HepG2 (cell line): ENCODE results near the gene GRID1. TPM values are rescaled to one million over a fixed set of nuclear protein-coding genes. Genes with fewer than 3 reads are reported as not detected.

Experiments
- ATAC-seq: fragments of 200-7000 bp; cut with Tn5 transposase; 3 replicates; pipeline ENCODE4 v1.9.1; 2020; ENCODE audit warnings: mild to moderate bottlenecking, moderate library complexity
- BruUV-seq: library from RNA; stranded (reverse); fragments of 400-500 nt; replicated peaks from 2 replicates; lab custom pipeline; 2021; lab: Mats Ljungman, UMichigan
- CTCF ChIA-PET: fragments of 300-600 bp; formaldehyde crosslinking; extraction: SDS; loops from one replicate; lab custom pipeline; 2021; ENCODE audit warnings: low total read pairs, inconsistent platforms, low intra/inter-chr PET ratio; lab: Yijun Ruan, JAX
- POLR2A ChIA-PET: fragments of 350-600 bp; sonication (Branson Sonifier 250); formaldehyde crosslinking; loops from one replicate; lab custom pipeline; 2020; ENCODE audit warnings: antibody characterized with exemption, inconsistent platforms; lab: Yijun Ruan, JAX
- DNase-seq: peaks from one replicate; pipeline ENCODE4 v3.0.0-alpha.2; 2015; ENCODE audit warnings: low spot score
- FAIRE-seq: peaks from 3 replicates; lab custom pipeline; 2011; peaks lifted over from hg19 to GRCh38; lab: Jason Lieb, UNC
- H2AFZ ChIP-seq: one replicate; pipeline ENCODE4 v1.6.1; 2011; ENCODE audit warnings: low read length, inconsistent platforms
- H3K27ac ChIP-seq: fragments of 300-600 bp; 3 replicates; pipeline ENCODE4 v1.8.0; 2011; ENCODE audit warnings: mixed run types, mild to moderate bottlenecking, mixed read lengths, low read length, inconsistent platforms; ENCODE audit not compliant: insufficient read depth; ENCODE audit errors: extremely low read length
- H3K27me3 ChIP-seq, 2 experiments: fragments of 200-600 bp in 1 of 2; 2 replicates in 1 of 2; 3 replicates in 1 of 2; pipeline versions ENCODE4 v1.6.0 to v1.8.0; 2011; ENCODE audit warnings: low read length in 2 of 2, mild to moderate bottlenecking in 2 of 2, moderate library complexity in 2 of 2, inconsistent platforms in 1 of 2; ENCODE audit not compliant: insufficient read depth in 2 of 2, control insufficient read depth in 1 of 2
- H3K36me3 ChIP-seq, 2 experiments: fragments of 200-600 bp in 1 of 2; replicated peaks in 1 of 2; 2 replicates in 1 of 2; 3 replicates in 1 of 2; pipeline versions ENCODE4 v1.5.1 to v1.8.0; 2011; ENCODE audit warnings: low read length in 2 of 2, inconsistent platforms in 1 of 2; ENCODE audit not compliant: insufficient read depth in 2 of 2, control insufficient read depth in 1 of 2
- H3K4me1 ChIP-seq: 2 replicates; pipeline ENCODE4 v1.5.1; 2012; ENCODE audit warnings: low read length, inconsistent platforms; ENCODE audit not compliant: insufficient read depth
- H3K4me2 ChIP-seq: 2 replicates; pipeline ENCODE4 v1.6.0; 2011; ENCODE audit warnings: low read depth, low read length, inconsistent platforms
- H3K4me3 ChIP-seq, 3 experiments: fragments of 200-600 bp in 1 of 3; sonication (generic), shearing (Covaris generic) in 1 of 3; replicated peaks in 1 of 3; 2 replicates each; pipeline ENCODE4 v1.5.1; 2011 to 2016; ENCODE audit warnings: low read length in 3 of 3, inconsistent platforms in 2 of 3, low read depth in 2 of 3, mild to moderate bottlenecking in 2 of 3, control low read depth in 1 of 3, mixed read lengths in 1 of 3; ENCODE audit not compliant: insufficient read depth in 1 of 3
- H3K79me2 ChIP-seq: one replicate; pipeline ENCODE4 v1.6.1; 2011; ENCODE audit warnings: low read length, inconsistent platforms; ENCODE audit not compliant: insufficient read depth
- H3K9ac ChIP-seq: 2 replicates; pipeline ENCODE4 v1.6.0; 2011; ENCODE audit warnings: mild to moderate bottlenecking, low read depth, low read length, inconsistent platforms; ENCODE audit not compliant: insufficient read depth
- H3K9me3 ChIP-seq: 2 replicates; pipeline ENCODE4 v1.5.1; 2012; ENCODE audit warnings: mild to moderate bottlenecking, low read length
- H4K20me1 ChIP-seq: 2 replicates; pipeline ENCODE4 v1.6.0; 2011; ENCODE audit warnings: inconsistent platforms, mild to moderate bottlenecking, low read length, moderate library complexity; ENCODE audit not compliant: insufficient read depth
- BHLHE40 ChIP-seq: IDR thresholded peaks from 2 replicates; pipeline ENCODE4 v1.6.1; 2011; ENCODE audit warnings: low read length, improper control_type of control experiment
- CENPBD1 ChIP-seq: sonication (generic); formaldehyde crosslinking; IDR thresholded peaks from 2 replicates; pipeline ENCODE4 v1.8.0; 2022; ENCODE audit warnings: missing genetic modification reagents, low read depth, mild to moderate bottlenecking, borderline replicate concordance
- ETV6 ChIP-seq: sonication (generic); formaldehyde crosslinking; conservative IDR thresholded peaks from 2 replicates; pipeline ENCODE4 v1.4.0; 2020; ENCODE audit warnings: missing genetic modification reagents
- NPAS2 ChIP-seq: sonication (generic); formaldehyde crosslinking; IDR thresholded peaks from 2 replicates; pipeline ENCODE4 v1.8.0; 2022; ENCODE audit warnings: mild to moderate bottlenecking, missing genetic modification reagents, borderline replicate concordance
- NR2F6 ChIP-seq, 2 experiments: IDR thresholded peaks; 2 replicates each; pipeline ENCODE4 v1.6.1; 2016; ENCODE audit warnings: antibody characterized with exemption in 1 of 2, mild to moderate bottlenecking in 1 of 2
- POLR2G ChIP-seq: fragments of 200-400 bp; formaldehyde crosslinking; IDR thresholded peaks from 2 replicates; pipeline ENCODE4 v1.6.1; 2018; ENCODE audit warnings: mild to moderate bottlenecking, low read depth, low read length, moderate library complexity
- RNF2 ChIP-seq: fragments of 450-650 bp; conservative IDR thresholded peaks from 2 replicates; pipeline ENCODE4 v1.6.1; 2016; ENCODE audit warnings: low read depth
- SRF ChIP-seq: IDR thresholded peaks from 2 replicates; pipeline ENCODE4 v1.6.1; 2011; ENCODE audit warnings: mild to moderate bottlenecking, low read depth, low read length, moderate library complexity
- TARDBP ChIP-seq: sonication (generic); formaldehyde crosslinking; IDR thresholded peaks from 2 replicates; pipeline ENCODE4 v1.8.0; 2022; ENCODE audit warnings: mild to moderate bottlenecking, missing genetic modification reagents
- TBP ChIP-seq: sonication (generic); formaldehyde crosslinking; IDR thresholded peaks from 2 replicates; pipeline ENCODE4 v1.5.0; 2020; ENCODE audit warnings: missing genetic modification reagents
- ZC3H13 ChIP-seq: sonication (generic); formaldehyde crosslinking; IDR thresholded peaks from 2 replicates; pipeline ENCODE4 v1.8.1; 2023; ENCODE audit warnings: mild to moderate bottlenecking, missing genetic modification reagents, moderate library complexity
- ZFP90 ChIP-seq: sonication (generic); formaldehyde crosslinking; IDR thresholded peaks from 2 replicates; pipeline ENCODE4 v1.8.0; 2022; ENCODE audit warnings: missing genetic modification reagents, mild to moderate bottlenecking, inconsistent platforms, borderline replicate concordance
- ZNF263 ChIP-seq: sonication (generic); formaldehyde crosslinking; IDR thresholded peaks from 2 replicates; pipeline ENCODE4 v1.4.0; 2020; ENCODE audit warnings: missing genetic modification reagents
- ZNF530 ChIP-seq: sonication (generic); formaldehyde crosslinking; IDR thresholded peaks from 2 replicates; pipeline ENCODE4 v1.5.0; 2020; ENCODE audit warnings: low read depth, mild to moderate bottlenecking, missing genetic modification reagents
- ZNF564 ChIP-seq: sonication (generic); formaldehyde crosslinking; IDR thresholded peaks from 2 replicates; pipeline ENCODE4 v1.8.1; 2023; ENCODE audit warnings: mild to moderate bottlenecking, missing genetic modification reagents
- ZNF580 ChIP-seq: IDR thresholded peaks from 2 replicates; pipeline ENCODE4 v1.6.1; 2016; ENCODE audit warnings: low read depth, borderline replicate concordance
- ZNF629 ChIP-seq: sonication (generic); formaldehyde crosslinking; conservative IDR thresholded peaks from 2 replicates; pipeline ENCODE4 v1.5.0; 2020; ENCODE audit warnings: missing genetic modification reagents
- ZNF652 ChIP-seq: IDR thresholded peaks from 2 replicates; pipeline ENCODE4 v1.6.1; 2016; ENCODE audit warnings: low read depth, borderline replicate concordance
- WGBS: methylation state at CpG from one replicate; pipeline ENCODE4 v1.1.6; 2017; ENCODE audit warnings: low lambda C conversion rate; 5-methylcytosine and 5-hydroxymethylcytosine counted together
- in situ Hi-C: cut with HindIII; loops from 2 replicates; pipeline ENCODE4 v1.10.0; 2017; ENCODE audit warnings: low pct_unique_long_range_greater_than_20kb; ENCODE audit not compliant: extremely low pct_ligation_motif_present
- intact Hi-C: fragments of 100-400 bp; cut with micrococcal nuclease; formaldehyde crosslinking; loops from one replicate; pipeline ENCODE4 v1.10.0; 2022; ENCODE audit not compliant: unreplicated experiment
- polyA plus RNA-seq, 8 experiments: library from polyadenylated mRNA; depleted of rRNA in 3 of 8; stranded (reverse) in 7 of 8; unstranded in 1 of 8; fragments of >200 nt; fragmentation: Illumina TruSeq in 4 of 8; extraction: Trizol in 4 of 8; gene quantifications; 2 replicates each; pipeline versions ENCODE4 v1.2.1 to v1.2.3, GENCODE V29; 2011 to 2016; ENCODE audit warnings: low read depth in 4 of 8, missing spikeins in 1 of 8, mixed read lengths in 1 of 8; ENCODE audit not compliant: insufficient read depth in 1 of 8
- total RNA-seq, 5 experiments: library from RNA; depleted of rRNA; stranded (reverse); fragments of >200 nt; fragmentation: Illumina TruSeq; extraction: Trizol; gene quantifications; 2 replicates each; pipeline ENCODE4 v1.2.3, GENCODE V29; 2016; ENCODE audit warnings: low read depth in 1 of 5
- TF ChIP-seq, protein P1 (sequence below): sonication (generic); formaldehyde crosslinking; IDR thresholded peaks from 2 replicates; pipeline ENCODE4 v1.4.0; 2020; ENCODE audit warnings: missing genetic modification reagents, borderline replicate concordance
- TF ChIP-seq, protein P2 (sequence below): sonication (generic); formaldehyde crosslinking; IDR thresholded peaks from 2 replicates; pipeline ENCODE4 v1.8.1; 2023; ENCODE audit warnings: missing genetic modification reagents, mild to moderate bottlenecking, borderline replicate concordance

Gene GRID1
- total and polyA plus RNA-seq, 2 of the 13 experiments (the other 11 are each of a cell fraction or from before 2014, with no cell fraction given): 0.05 TPM; not detected in 1

- TF ChIP-seq, protein P1, sequence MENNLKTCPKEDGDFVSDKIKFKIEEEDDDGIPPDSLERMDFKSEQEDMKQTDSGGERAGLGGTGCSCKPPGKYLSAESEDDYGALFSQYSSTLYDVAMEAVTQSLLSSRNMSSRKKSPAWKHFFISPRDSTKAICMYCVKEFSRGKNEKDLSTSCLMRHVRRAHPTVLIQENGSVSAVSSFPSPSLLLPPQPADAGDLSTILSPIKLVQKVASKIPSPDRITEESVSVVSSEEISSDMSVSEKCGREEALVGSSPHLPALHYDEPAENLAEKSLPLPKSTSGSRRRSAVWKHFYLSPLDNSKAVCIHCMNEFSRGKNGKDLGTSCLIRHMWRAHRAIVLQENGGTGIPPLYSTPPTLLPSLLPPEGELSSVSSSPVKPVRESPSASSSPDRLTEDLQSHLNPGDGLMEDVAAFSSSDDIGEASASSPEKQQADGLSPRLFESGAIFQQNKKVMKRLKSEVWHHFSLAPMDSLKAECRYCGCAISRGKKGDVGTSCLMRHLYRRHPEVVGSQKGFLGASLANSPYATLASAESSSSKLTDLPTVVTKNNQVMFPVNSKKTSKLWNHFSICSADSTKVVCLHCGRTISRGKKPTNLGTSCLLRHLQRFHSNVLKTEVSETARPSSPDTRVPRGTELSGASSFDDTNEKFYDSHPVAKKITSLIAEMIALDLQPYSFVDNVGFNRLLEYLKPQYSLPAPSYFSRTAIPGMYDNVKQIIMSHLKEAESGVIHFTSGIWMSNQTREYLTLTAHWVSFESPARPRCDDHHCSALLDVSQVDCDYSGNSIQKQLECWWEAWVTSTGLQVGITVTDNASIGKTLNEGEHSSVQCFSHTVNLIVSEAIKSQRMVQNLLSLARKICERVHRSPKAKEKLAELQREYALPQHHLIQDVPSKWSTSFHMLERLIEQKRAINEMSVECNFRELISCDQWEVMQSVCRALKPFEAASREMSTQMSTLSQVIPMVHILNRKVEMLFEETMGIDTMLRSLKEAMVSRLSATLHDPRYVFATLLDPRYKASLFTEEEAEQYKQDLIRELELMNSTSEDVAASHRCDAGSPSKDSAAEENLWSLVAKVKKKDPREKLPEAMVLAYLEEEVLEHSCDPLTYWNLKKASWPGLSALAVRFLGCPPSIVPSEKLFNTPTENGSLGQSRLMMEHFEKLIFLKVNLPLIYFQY (CRISPR knock-in tag): no peak
- TF ChIP-seq ZNF629: no peak
- TF ChIP-seq NR2F6 (IDR thresholded peaks at IDR 0.05): no peak
- TF ChIP-seq NR2F6 (CRISPR knock-in tag; IDR thresholded peaks at IDR 0.05): no peak
- no peak for TF ChIP-seq CENPBD1 (CRISPR knock-in tag)
- TF ChIP-seq NPAS2 (CRISPR knock-in tag): no peak
These were observed 6.2 kb upstream of the GRID1 start (continued) for GRCh38 chr10:86372784-86373239.

GRCh38 chr10:86372119-86372783 lies 5.7 kb upstream of the GRID1 start:
- intact Hi-C loops (no loop called here), in situ Hi-C loops (loop anchor here (10.0 kb wide), 1 partner anchor 107 kb away; no protein-coding TSS in a partner anchor)
- ATAC-seq (no peak), FAIRE-seq (no peak)
- Histone ChIP-seq H3K4me2 (no peak overlapping the region), H4K20me1 (peaks cover 6% of the 10 kb centered on the region; the same call in 1 of the 2 replicates), H3K9ac (no peak overlapping the region), H3K27me3 (peaks cover 14 to 73% of the 10 kb centered on the region in 2 experiments; a peak in 4 of 5 replicates), H3K4me3 (no peak overlapping the region), H3K4me1 (no peaks in the 10 kb centered on the region), H3K79me2 (no peaks in the 10 kb centered on the region)
- WGBS: 0% methylated on average over 5 of the region's 7 CpGs
- CTCF ChIA-PET: no interaction called here
- BruUV-seq: no TSS peak
- no peak for TF ChIP-seq ZNF564
- TF ChIP-seq ZNF530: no peak
- TF ChIP-seq, protein P2, sequence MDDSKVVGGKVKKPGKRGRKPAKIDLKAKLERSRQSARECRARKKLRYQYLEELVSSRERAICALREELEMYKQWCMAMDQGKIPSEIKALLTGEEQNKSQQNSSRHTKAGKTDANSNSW (CRISPR knock-in tag): no peak
- TF ChIP-seq TARDBP (CRISPR knock-in tag): no peak
- TF ChIP-seq ETV6 (CRISPR knock-in tag): no peak
- TF ChIP-seq ZNF580 (CRISPR knock-in tag): no peak
- TF ChIP-seq SRF: no peak
- TF ChIP-seq ZNF263: no peak
- TF ChIP-seq RNF2: no peak
- TF ChIP-seq POLR2G: no peak
- no peak for TF ChIP-seq BHLHE40
- TF ChIP-seq ZFP90 (CRISPR knock-in tag): no peak
- TF ChIP-seq ZNF652 (CRISPR knock-in tag): no peak
- TF ChIP-seq TBP (CRISPR knock-in tag): no peak
- no peak for TF ChIP-seq ZC3H13 (CRISPR knock-in tag)
- TF ChIP-seq, all 625 proteins: peak for 0
- POLR2A ChIA-PET: no interaction called here
- no peaks in the 10 kb centered on the region for H3K9me3 ChIP-seq
- H3K36me3 ChIP-seq: no peaks in the 10 kb centered on the region
- no peak for DNase-seq
- H2AFZ ChIP-seq: no peak overlapping the region
- no peak overlapping the region for H3K27ac ChIP-seq
